ENCODE data around the gene HOXA9. TPM values are rescaled to one million over a fixed set of nuclear protein-coding genes. Genes with fewer than 3 reads are reported as not detected.

The HOXA9 gene
- total and polyA plus RNA-seq, 2 experiments from 2014 or later = not detected

DNA sequence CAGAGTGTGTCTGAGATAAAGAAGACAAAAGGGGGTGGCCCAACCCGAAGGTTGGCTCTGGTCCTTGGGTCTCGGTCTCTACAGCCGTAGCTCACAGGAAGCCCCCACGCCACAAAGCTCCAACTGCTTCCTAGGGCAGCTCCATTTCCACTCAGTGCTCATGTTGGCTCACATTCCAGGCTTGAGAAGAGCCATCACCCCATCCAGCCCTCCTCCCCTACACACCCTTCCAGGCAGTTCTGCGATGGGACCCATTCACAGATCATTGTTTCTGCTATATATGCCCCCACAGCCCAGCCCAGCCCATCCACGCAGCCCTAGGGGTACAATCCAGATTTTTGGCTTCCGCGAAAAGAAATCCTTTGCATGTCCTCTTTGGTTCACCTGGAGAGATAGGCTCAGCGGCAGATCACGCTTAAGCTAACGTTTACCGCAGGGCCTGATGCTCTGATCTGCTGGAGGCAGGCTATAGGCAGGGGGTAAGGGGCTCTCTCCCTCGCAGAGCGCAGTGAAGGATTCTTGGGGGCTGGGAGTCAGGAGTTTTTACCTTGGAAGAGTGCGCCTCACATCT is 25.9 kb upstream of the HOXA9 start:
- H3K27me3 ChIP-seq = peaks cover 100% of the 10 kb centered on the region
- DNase-seq (ENCODE audit: low read depth in 1 of 2, low spot score in 1 of 2) = no peak
- no peak overlapping the region for H3K4me3 ChIP-seq
- H3K4me1 ChIP-seq (ENCODE audit: low read depth) = no peaks in the 10 kb centered on the region
- no peaks in the 10 kb centered on the region for H3K36me3 ChIP-seq
- H3K27ac ChIP-seq = no peak overlapping the region
- TF ChIP-seq CTCF (IDR thresholded peaks at IDR 0.05; ENCODE audit: low read depth, low read length) = no peak
- no peaks in the 10 kb centered on the region for H3K9me3 ChIP-seq (ENCODE audit: low read depth)

GRCh38 chr7:27189997-27190748 is 24.8 kb upstream of the HOXA9 start:
- Histone ChIP-seq H3K27me3 (peaks cover 100% of the 10 kb centered on the region), H3K4me3 (no peak overlapping the region), H3K27ac (no peak overlapping the region), H3K9me3 (ENCODE audit: low read depth) (no peaks in the 10 kb centered on the region), H3K4me1 (ENCODE audit: low read depth) (no peaks in the 10 kb centered on the region), H3K36me3 (no peaks in the 10 kb centered on the region)
- no peak for TF ChIP-seq CTCF (IDR thresholded peaks at IDR 0.05; ENCODE audit: low read depth, low read length)
- DNase-seq (ENCODE audit: low read depth in 1 of 2, low spot score in 1 of 2) = no peak

DNA sequence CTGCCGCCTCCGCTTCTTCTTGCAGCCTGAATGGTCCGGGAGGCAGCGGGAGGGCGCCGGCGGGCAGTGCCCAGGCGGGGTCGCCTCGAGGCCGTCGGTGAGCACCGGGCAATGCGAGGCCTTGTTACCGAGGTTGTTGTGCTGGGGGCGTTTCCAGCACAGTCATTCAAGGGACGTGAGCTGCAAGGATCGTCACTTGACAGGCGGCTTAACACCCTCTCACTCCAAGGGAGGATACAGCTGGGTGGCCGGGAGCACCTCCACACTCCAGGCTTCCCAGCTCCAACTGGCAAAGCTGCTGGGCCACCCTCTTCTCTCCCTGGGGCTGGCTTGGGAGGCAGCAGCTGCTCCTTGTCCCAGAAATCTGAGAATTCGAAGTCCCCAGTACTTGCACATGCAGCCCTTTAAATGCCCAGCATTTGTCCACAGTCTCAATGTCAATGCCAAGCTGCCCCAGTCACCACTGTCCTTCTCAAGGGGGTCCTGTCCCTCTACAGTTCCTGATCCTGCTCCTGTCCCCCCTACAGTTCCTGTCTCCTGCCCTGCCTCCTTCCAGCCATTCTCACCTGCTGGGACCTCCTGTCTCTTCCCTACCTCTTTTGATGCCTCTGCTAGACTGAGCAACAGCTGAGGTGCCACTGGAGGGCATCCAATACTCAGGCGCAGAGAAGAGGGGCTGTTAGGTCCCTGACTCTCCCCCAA is 24.1 kb upstream of the HOXA9 start:
- Histone ChIP-seq H3K4me3 (no peak overlapping the region), H3K27ac (no peak overlapping the region), H3K4me1 (ENCODE audit: low read depth) (no peaks in the 10 kb centered on the region), H3K27me3 (peaks cover 100% of the 10 kb centered on the region), H3K36me3 (no peaks in the 10 kb centered on the region), H3K9me3 (ENCODE audit: low read depth) (no peaks in the 10 kb centered on the region)
- no peak for DNase-seq (ENCODE audit: low read depth in 1 of 2, low spot score in 1 of 2)
- TF ChIP-seq CTCF (IDR thresholded peaks at IDR 0.05; ENCODE audit: low read depth, low read length) = no peak

DNA sequence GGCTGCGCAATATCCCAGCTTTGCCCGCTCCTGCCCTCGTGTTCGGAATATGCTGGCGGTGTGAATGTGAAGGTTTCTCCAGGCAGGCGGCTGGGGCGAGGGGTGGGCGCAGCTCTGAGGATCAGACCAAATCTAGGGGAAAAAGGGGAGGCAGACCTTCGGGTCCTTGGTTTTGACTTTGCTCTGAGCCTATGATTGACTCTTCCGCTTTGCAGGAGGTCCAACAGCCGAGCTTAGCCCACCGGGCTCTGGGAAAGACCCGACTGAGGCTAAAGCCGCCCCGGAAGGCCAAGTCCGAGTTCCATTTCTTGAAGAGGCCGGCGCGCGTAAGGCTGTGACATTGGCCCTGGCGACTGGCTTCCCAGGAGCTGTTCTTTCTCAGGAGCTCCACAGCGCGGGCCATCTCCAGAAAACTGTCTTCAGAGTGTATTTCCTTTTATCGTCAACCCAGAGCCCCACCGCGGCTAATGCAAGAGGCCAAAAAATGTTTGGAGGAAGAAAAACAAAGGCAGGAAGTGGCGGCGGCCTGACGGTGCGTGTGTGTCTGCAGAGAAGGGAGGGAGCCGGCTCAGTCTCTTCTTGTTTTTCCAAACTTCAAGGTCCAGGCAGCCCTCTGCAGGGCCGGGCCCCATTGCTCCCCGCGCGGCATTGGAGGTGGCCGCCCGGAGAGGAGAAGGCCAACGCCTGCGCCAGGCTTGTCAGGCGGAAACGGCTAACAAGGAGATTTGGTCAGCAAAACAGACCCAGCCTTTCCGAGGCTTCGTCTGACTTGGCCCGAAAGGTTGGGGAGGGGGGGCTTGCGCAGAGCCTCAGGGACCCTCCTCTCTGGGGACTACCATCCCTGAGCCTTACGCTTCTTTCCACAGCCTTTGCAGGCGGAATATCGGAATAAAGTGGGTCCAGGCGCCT is 23.3 kb upstream of the HOXA9 start:
- no peaks in the 10 kb centered on the region for H3K9me3 ChIP-seq (ENCODE audit: low read depth)
- H3K27me3 ChIP-seq = peaks cover 100% of the 10 kb centered on the region
- H3K27ac ChIP-seq = no peak overlapping the region
- peak in 1 of 2 donors; percentile 30 for DNase-seq (ENCODE audit: low read depth in 1 of 2, low spot score in 1 of 2)
- H3K36me3 ChIP-seq = no peaks in the 10 kb centered on the region
- TF ChIP-seq CTCF (IDR thresholded peaks at IDR 0.05; ENCODE audit: low read depth, low read length) = no peak
- H3K4me3 ChIP-seq = peak overlapping the region; percentile 10
- H3K4me1 ChIP-seq (ENCODE audit: low read depth) = peaks cover 3% of the 10 kb centered on the region
